GM13977 (cell line): ENCODE data around the gene COPZ2.

Experiments
- DNase-seq: peaks from one replicate; pipeline ENCODE4 v3.0.0; 2012; ENCODE audit warnings: low spot score
- CTCF ChIP-seq: IDR thresholded peaks from 2 replicates; pipeline ENCODE4 v1.5.1; 2012; ENCODE audit warnings: mild to moderate bottlenecking, control low read depth; ENCODE audit not compliant: insufficient read depth; ENCODE audit errors: extremely low read depth, missing control alignments
- in situ Hi-C: fragments of 300-500 bp; cut with MboI; formaldehyde crosslinking; loops from one replicate; pipeline ENCODE4 v1.12.0; 2022; ENCODE audit warnings: low sequenced_read_pairs, low pct_unique_long_range_greater_than_20kb, mixed read lengths, inconsistent platforms; ENCODE audit not compliant: unreplicated experiment

The COPZ2 gene

GRCh38 chr17:48051706-48052486 is 14.3 kb upstream of the COPZ2 start:
- TF ChIP-seq CTCF = no peak
- DNase-seq = no peak
- in situ Hi-C loops = no loop called here

- in situ Hi-C loops = no loop called here
- no peak for DNase-seq
- no peak for TF ChIP-seq CTCF
These were observed 13.7 kb upstream of the COPZ2 start for GRCh38 chr17:48051283-48051682.

- in situ Hi-C loops = no loop called here
- no peak for TF ChIP-seq CTCF
- peak; percentile 68 for DNase-seq
These were observed 11.0 kb upstream of the COPZ2 start for GRCh38 chr17:48048384-48049126.

- peak; percentile 95 for DNase-seq
- in situ Hi-C loops = no loop called here
- TF ChIP-seq CTCF = no peak
These were observed 10.3 kb upstream of the COPZ2 start, which contains the start of gene NFE2L1 for GRCh38 chr17:48047741-48048383. Gene NFE2L1 (plus strand): TSS chr17:48048359. CDS start chr17:48051119, 2,760 bp downstream.

GRCh38 chr17:48047113-48047740 is 9.6 kb upstream of the COPZ2 start:
- no peak for DNase-seq
- in situ Hi-C loops = no loop called here
- TF ChIP-seq CTCF = no peak

GRCh38 chr17:48046296-48046695 is 8.7 kb upstream of the COPZ2 start:
- in situ Hi-C loops = no loop called here
- no peak for TF ChIP-seq CTCF
- DNase-seq = no peak
